HUES64 (cell line): Measurements from ENCODE around the gene MMP25. TPM values are rescaled to one million over a fixed set of nuclear protein-coding genes. Genes with fewer than 3 reads are reported as not detected.

ENCODE experiments used
- H3K27ac ChIP-seq: 2 replicates; pipeline ENCODE4 v1.7.0; 2013; ENCODE audit warnings: low read depth, low read length, inconsistent platforms
- H3K27me3 ChIP-seq: 2 replicates; pipeline ENCODE4 v1.6.1; 2013; ENCODE audit warnings: mild to moderate bottlenecking, low read length; ENCODE audit not compliant: insufficient read depth
- H3K36me3 ChIP-seq: 2 replicates; pipeline ENCODE4 v1.6.1; 2013; ENCODE audit warnings: mild to moderate bottlenecking, low read length; ENCODE audit not compliant: insufficient read depth
- H3K4me1 ChIP-seq: 2 replicates; pipeline ENCODE4 v1.6.1; 2013; ENCODE audit warnings: mild to moderate bottlenecking, low read length, moderate library complexity; ENCODE audit not compliant: insufficient read depth
- H3K4me3 ChIP-seq: 2 replicates; pipeline ENCODE4 v1.5.1; 2013; ENCODE audit warnings: mild to moderate bottlenecking, low read length, moderate library complexity
- H3K9ac ChIP-seq: 2 replicates; pipeline ENCODE4 v1.6.1; 2013; ENCODE audit warnings: mild to moderate bottlenecking, low read depth, low read length
- H3K9me3 ChIP-seq: 2 replicates; pipeline ENCODE4 v1.6.1; 2013; ENCODE audit warnings: low read depth, low read length; ENCODE audit not compliant: insufficient read depth
- WGBS: fragments of 150-250, 120-280 bp; methylation state at CpG from one replicate; pipeline ENCODE4 v1.1.7; 2013; ENCODE audit warnings: missing lambda C conversion rate; 5-methylcytosine and 5-hydroxymethylcytosine counted together
- polyA plus RNA-seq, 2 experiments: library from polyadenylated mRNA; stranded (reverse); fragments of 50-300 nt; gene quantifications; one replicate each; pipeline ENCODE4 v1.2.3, GENCODE V29; 2013

MMP25 gene
- polyA plus RNA-seq (2013, experiment 1 of 2): 8.3 TPM
- polyA plus RNA-seq (2013, experiment 2 of 2): 8.9 TPM

- WGBS: under 1% methylated on average over 84 of the region's 86 CpGs
- no peaks in the 10 kb centered on the region for H3K4me1 ChIP-seq
- H3K9ac ChIP-seq: peak within 1 kb of the TSS; percentile 69
- no peaks in the 10 kb centered on the region for H3K36me3 ChIP-seq
- no peaks in the 10 kb centered on the region for H3K9me3 ChIP-seq
- peak within 1 kb of the TSS; percentile 71; the same call in 1 of the 2 replicates for H3K27ac ChIP-seq
- peaks cover 75% of the 10 kb centered on the region for H3K27me3 ChIP-seq
- H3K4me3 ChIP-seq: peak within 1 kb of the TSS; percentile 82
Measured at GRCh38 chr16:3045758-3046640, at the start of gene MMP25. Gene MMP25, plus strand, starts transcription at chr16:3046561. Its CDS starts 357 bp downstream, at chr16:3046918.

- no peak overlapping the region for H3K27ac ChIP-seq
- 92% methylated on average over 6 of the region's 6 CpGs for WGBS
- no peaks in the 10 kb centered on the region for H3K4me1 ChIP-seq
- no peaks in the 10 kb centered on the region for H3K9me3 ChIP-seq
- H3K27me3 ChIP-seq: no peaks in the 10 kb centered on the region
- no peak overlapping the region for H3K4me3 ChIP-seq
- H3K36me3 ChIP-seq: no peaks in the 10 kb centered on the region
- no peak overlapping the region for H3K9ac ChIP-seq
Measured at GRCh38 chr16:2999929-3000328, 46.4 kb upstream of the MMP25 start.

GRCh38 chr16:3000540-3000939 is 45.8 kb upstream of the MMP25 start:
- 90% methylated on average over 4 of the region's 4 CpGs for WGBS
- Histone ChIP-seq H3K27me3 (no peaks in the 10 kb centered on the region), H3K9me3 (no peaks in the 10 kb centered on the region), H3K9ac (no peak overlapping the region), H3K27ac (no peak overlapping the region), H3K4me3 (no peak overlapping the region), H3K36me3 (no peaks in the 10 kb centered on the region), H3K4me1 (no peaks in the 10 kb centered on the region)

- no peak overlapping the region for H3K9ac ChIP-seq
- H3K4me3 ChIP-seq: no peak overlapping the region
- H3K27ac ChIP-seq: no peak overlapping the region
- no peaks in the 10 kb centered on the region for H3K36me3 ChIP-seq
- H3K27me3 ChIP-seq: no peaks in the 10 kb centered on the region
- 76% methylated on average over 12 of the region's 12 CpGs for WGBS
- no peaks in the 10 kb centered on the region for H3K9me3 ChIP-seq
- peaks cover 4% of the 10 kb centered on the region; the same call in 1 of the 2 replicates for H3K4me1 ChIP-seq
Measured at GRCh38 chr16:3001316-3001715, 45.0 kb upstream of the MMP25 start.

GRCh38 chr16:3003582-3004270 is 42.6 kb upstream of the MMP25 start:
- H3K4me1 ChIP-seq: peaks cover 24% of the 10 kb centered on the region
- H3K4me3 ChIP-seq: peak overlapping the region; percentile 29; the same call in 1 of the 2 replicates
- no peak overlapping the region for H3K27ac ChIP-seq
- no peaks in the 10 kb centered on the region for H3K9me3 ChIP-seq
- 10% methylated on average over 58 of the region's 58 CpGs for WGBS
- no peaks in the 10 kb centered on the region for H3K36me3 ChIP-seq
- no peak overlapping the region for H3K9ac ChIP-seq
- H3K27me3 ChIP-seq: no peaks in the 10 kb centered on the region

GRCh38 chr16:3004319-3004718 is 42.0 kb upstream of the MMP25 start:
- Histone ChIP-seq H3K9ac (no peak overlapping the region), H3K27me3 (no peaks in the 10 kb centered on the region), H3K4me1 (peaks cover 30% of the 10 kb centered on the region)

GRCh38 chr16:3004781-3005284 is 41.5 kb upstream of the MMP25 start:
- 2% methylated on average over 25 of the region's 25 CpGs for WGBS
- peaks cover 35% of the 10 kb centered on the region for H3K4me1 ChIP-seq
- no peaks in the 10 kb centered on the region for H3K36me3 ChIP-seq
- H3K9me3 ChIP-seq: no peaks in the 10 kb centered on the region
- peak overlapping the region; percentile 65 for H3K4me3 ChIP-seq
- H3K27me3 ChIP-seq: no peaks in the 10 kb centered on the region
- peak overlapping the region; percentile 60; the same call in 1 of the 2 replicates for H3K9ac ChIP-seq
- peak overlapping the region; percentile 83; the same call in 1 of the 2 replicates for H3K27ac ChIP-seq

More at GRCh38 chr16:3004319-3004718, 42.0 kb upstream of the MMP25 start:
- H3K9me3 ChIP-seq: no peaks in the 10 kb centered on the region
- no peak overlapping the region for H3K27ac ChIP-seq
- WGBS: under 1% methylated on average over 67 of the region's 67 CpGs
- H3K36me3 ChIP-seq: no peaks in the 10 kb centered on the region
- peak overlapping the region; percentile 29; the same call in 1 of the 2 replicates for H3K4me3 ChIP-seq

GRCh38 chr16:3007059-3007956 is 39.1 kb upstream of the MMP25 start:
- peak overlapping the region; percentile 44 for H3K4me3 ChIP-seq
- no peaks in the 10 kb centered on the region for H3K36me3 ChIP-seq
- 42% methylated on average over 13 of the region's 13 CpGs for WGBS
- no peaks in the 10 kb centered on the region for H3K9me3 ChIP-seq
- H3K9ac ChIP-seq: peak overlapping the region; percentile 86
- peaks cover 9% of the 10 kb centered on the region for H3K27me3 ChIP-seq
- peaks cover 41% of the 10 kb centered on the region for H3K4me1 ChIP-seq
- H3K27ac ChIP-seq: peak overlapping the region; percentile 98

GRCh38 chr16:3007957-3008689 is 38.2 kb upstream of the MMP25 start:
- peaks cover 44% of the 10 kb centered on the region for H3K4me1 ChIP-seq
- peak overlapping the region; percentile 98 for H3K27ac ChIP-seq
- no peaks in the 10 kb centered on the region for H3K36me3 ChIP-seq
- peak overlapping the region; percentile 44 for H3K4me3 ChIP-seq
- H3K9ac ChIP-seq: peak overlapping the region; percentile 86
- WGBS: 3% methylated on average over 13 of the region's 17 CpGs
- H3K27me3 ChIP-seq: peaks cover 11% of the 10 kb centered on the region
- no peaks in the 10 kb centered on the region for H3K9me3 ChIP-seq

- Histone ChIP-seq H3K4me1 (peaks cover 49% of the 10 kb centered on the region), H3K4me3 (peak overlapping the region; percentile 44; the same call in 1 of the 2 replicates), H3K27me3 (peaks cover 16% of the 10 kb centered on the region), H3K9ac (peak overlapping the region; percentile 65), H3K9me3 (no peaks in the 10 kb centered on the region), H3K27ac (peak overlapping the region; percentile 98), H3K36me3 (no peaks in the 10 kb centered on the region)
- WGBS: 36% methylated on average over 4 of the region's 4 CpGs
Measured at GRCh38 chr16:3008690-3009037, 37.7 kb upstream of the MMP25 start.
